ENCODE measurements around the gene MPHOSPH8.
"Not testable (repeated sequence)": the region's sequence is repeated elsewhere in the genome, so short reads cannot be mapped to it uniquely, and the experiment has no call there.

The MPHOSPH8 gene

GRCh38 chr13:19635926-19636325, 2.5 kb downstream of the MPHOSPH8 start:
- not testable (repeated sequence) for DNase-seq

- DNase-seq, result no peak
Measured at GRCh38 chr13:19643652-19644051, 10.2 kb downstream of the MPHOSPH8 start.

GRCh38 chr13:19645000-19645399, 11.5 kb downstream of the MPHOSPH8 start:
- no peak for DNase-seq

GRCh38 chr13:19646063-19646462, 12.6 kb downstream of the MPHOSPH8 start:
- DNase-seq, result no peak

GRCh38 chr13:19650742-19651141, 17.3 kb downstream of the MPHOSPH8 start:
- DNase-seq, result no peak

GRCh38 chr13:19657872-19658591, 24.6 kb downstream of the MPHOSPH8 start:
- DNase-seq, result no peak

- DNase-seq, result no peak
Measured at GRCh38 chr13:19658831-19659230, 25.4 kb downstream of the MPHOSPH8 start.

GRCh38 chr13:19661126-19661525, 27.7 kb downstream of the MPHOSPH8 start:
- no peak for DNase-seq

- no peak for DNase-seq
Measured at GRCh38 chr13:19661561-19661960, 28.1 kb downstream of the MPHOSPH8 start.

- no peak for DNase-seq
Measured at GRCh38 chr13:19663416-19663979, 30.0 kb downstream of the MPHOSPH8 start.

GRCh38 chr13:19664481-19665230, 31.2 kb downstream of the MPHOSPH8 start:
- DNase-seq, result no peak

GRCh38 chr13:19665427-19665859, 32.0 kb downstream of the MPHOSPH8 start:
- DNase-seq, result no peak

- no peak for DNase-seq
Measured at GRCh38 chr13:19668778-19669177, 35.3 kb downstream of the MPHOSPH8 start.

GRCh38 chr13:19670147-19670546, 36.7 kb downstream of the MPHOSPH8 start:
- no peak for DNase-seq

- no peak for DNase-seq
Measured at GRCh38 chr13:19672990-19673389, 39.5 kb downstream of the MPHOSPH8 start.

- DNase-seq, result no peak
Measured at GRCh38 chr13:19673473-19674430, 40.3 kb downstream of the MPHOSPH8 start.

- DNase-seq, result no peak
Measured at GRCh38 chr13:19674898-19675297, 41.4 kb downstream of the MPHOSPH8 start.

- DNase-seq, result no peak
Measured at GRCh38 chr13:19676168-19676567, 42.7 kb downstream of the MPHOSPH8 start.

- no peak for DNase-seq
Measured at GRCh38 chr13:19680751-19681150, 47.3 kb downstream of the MPHOSPH8 start.

- no peak for DNase-seq
Measured at GRCh38 chr13:19681517-19681916, 48.1 kb downstream of the MPHOSPH8 start.

- DNase-seq, result no peak
Measured at GRCh38 chr13:19685034-19685433, 51.6 kb downstream of the MPHOSPH8 start.

- DNase-seq, result no peak
Measured at GRCh38 chr13:19685437-19685836, 52.0 kb downstream of the MPHOSPH8 start.

GRCh38 chr13:19691447-19691846, 58.0 kb downstream of the MPHOSPH8 start:
- not testable (repeated sequence) for DNase-seq

Data from CD4-positive, alpha-beta T cell treated with Interleukin-10 for 1 hour (primary cell).